Common myeloid progenitor, CD34-positive (primary cell): ENCODE results near the gene TMEM108.

Experiments used
- CTCF ChIA-PET: fragments of 350-600 bp; sonication (Branson Sonifier 250); formaldehyde crosslinking; loops from one replicate; lab custom pipeline; 2021; ENCODE audit warnings: antibody characterized with exemption; lab: Charles Lee
- POLR2A ChIA-PET: fragments of 350-600 bp; sonication (Branson Sonifier 250); formaldehyde crosslinking; loops from one replicate; lab custom pipeline; 2021; ENCODE audit warnings: antibody characterized with exemption; lab: Charles Lee
- DNase-seq, 3 donors: peaks; one replicate each; pipeline versions ENCODE4 v3.0.0 to v3.0.0-alpha.2; 2013
- H3K27ac ChIP-seq, 2 experiments: 1 replicate in 1 of 2; 2 replicates in 1 of 2; pipeline ENCODE4 v1.7.0; 2013; ENCODE audit warnings: inconsistent platforms in 2 of 2, low read length in 2 of 2, mild to moderate bottlenecking in 2 of 2, low read depth in 1 of 2, moderate library complexity in 1 of 2; ENCODE audit not compliant: severe bottlenecking in 2 of 2, insufficient read depth in 1 of 2, poor library complexity in 1 of 2
- H3K27me3 ChIP-seq, 5 experiments: replicated peaks in 2 of 5; 1 replicate in 3 of 5; 2 replicates in 2 of 5; pipeline versions ENCODE4 v1.6.1 to v1.7.0; 2013; ENCODE audit warnings: low read length in 4 of 5, mild to moderate bottlenecking in 2 of 5, moderate library complexity in 2 of 5, inconsistent platforms in 1 of 5; ENCODE audit not compliant: insufficient read depth in 5 of 5, control insufficient read depth in 4 of 5
- H3K36me3 ChIP-seq, 4 experiments: 1 replicate in 2 of 4; 2 replicates in 2 of 4; pipeline versions ENCODE4 v1.6.1 to v1.7.0; 2013; ENCODE audit warnings: low read length in 3 of 4, control low read depth in 1 of 4, mild to moderate bottlenecking in 1 of 4; ENCODE audit not compliant: control insufficient read depth in 4 of 4, insufficient read depth in 4 of 4
- H3K4me1 ChIP-seq, 4 experiments: 1 replicate in 3 of 4; 2 replicates in 1 of 4; pipeline versions ENCODE4 v1.6.1 to v1.7.1; 2013; ENCODE audit warnings: low read length in 3 of 4, mild to moderate bottlenecking in 3 of 4, control low read depth in 1 of 4, inconsistent platforms in 1 of 4, moderate library complexity in 1 of 4; ENCODE audit not compliant: control insufficient read depth in 4 of 4, insufficient read depth in 4 of 4; ENCODE audit errors: control extremely low read depth in 1 of 4
- H3K4me3 ChIP-seq, 7 experiments: 1 replicate in 4 of 7; 2 replicates in 3 of 7; pipeline versions ENCODE4 v1.5.1 to v1.7.0; 2013; ENCODE audit warnings: mild to moderate bottlenecking in 7 of 7, low read length in 6 of 7, moderate library complexity in 6 of 7, inconsistent platforms in 2 of 7, low read depth in 2 of 7, control low read depth in 1 of 7; ENCODE audit not compliant: insufficient read depth in 4 of 7, control insufficient read depth in 1 of 7; ENCODE audit errors: extremely low read depth in 1 of 7
- H3K9me3 ChIP-seq, 5 experiments: 1 replicate in 4 of 5; 2 replicates in 1 of 5; pipeline versions ENCODE4 v1.6.1 to v1.7.1; 2013; ENCODE audit warnings: low read length in 4 of 5, mild to moderate bottlenecking in 2 of 5, inconsistent platforms in 1 of 5, low read depth in 1 of 5, moderate library complexity in 1 of 5; ENCODE audit not compliant: control insufficient read depth in 4 of 5, insufficient read depth in 2 of 5; ENCODE audit errors: control extremely low read depth in 1 of 5
- WGBS: methylation state at CpG from one replicate; pipeline ENCODE4 v1.1.5; 2013; ENCODE audit not compliant: insufficient coverage; 5-methylcytosine and 5-hydroxymethylcytosine counted together

The TMEM108 gene

GRCh38 chr3:133328373-133328772 is 290.2 kb downstream of the TMEM108 start:
- H3K27ac ChIP-seq, result no peak overlapping the region
- peaks cover 2 to 18% (median 7%) of the 10 kb centered on the region in 4 experiments for H3K4me1 ChIP-seq
- no peak for DNase-seq
- no CpG with 5 or more reads among the region's 1 CpG for WGBS
- ChIA-PET POLR2A (no interaction called here), CTCF (no interaction called here)
- no peaks in the 10 kb centered on the region for H3K36me3 ChIP-seq
- H3K9me3 ChIP-seq, result peaks cover 0 to 4% (median 0%) of the 10 kb centered on the region in 5 experiments
- H3K4me3 ChIP-seq, result no peak overlapping the region
- no peaks in the 10 kb centered on the region for H3K27me3 ChIP-seq

GRCh38 chr3:133329626-133330025 is 291.4 kb downstream of the TMEM108 start:
- H3K36me3 ChIP-seq, result no peaks in the 10 kb centered on the region
- ChIA-PET CTCF (interaction anchor here (1.2 kb wide), 1 partner anchor 598 kb away, joined by 4 read pairs; no protein-coding TSS in a partner anchor), POLR2A (interaction anchor here (0.6 kb wide), 1 partner anchor 597 kb away, joined by 4 read pairs; no protein-coding TSS in a partner anchor)
- H3K4me1 ChIP-seq, result peaks cover 2 to 18% (median 7%) of the 10 kb centered on the region in 4 experiments
- H3K27ac ChIP-seq, result no peak overlapping the region
- H3K4me3 ChIP-seq, result no peak overlapping the region
- H3K27me3 ChIP-seq, result no peaks in the 10 kb centered on the region
- no peak for DNase-seq
- H3K9me3 ChIP-seq, result no peaks in the 10 kb centered on the region
- WGBS, result no CpG with 5 or more reads among the region's 1 CpG

- POLR2A ChIA-PET, result interaction anchor here (0.6 kb wide), 1 partner anchor 598 kb away, joined by 4 read pairs; no protein-coding TSS in a partner anchor
- 14% methylated on average over 1 of the region's 1 CpG for WGBS
- CTCF ChIA-PET, result interaction anchor here (1.2 kb wide), 1 partner anchor 599 kb away, joined by 4 read pairs; no protein-coding TSS in a partner anchor
- H3K9me3 ChIP-seq, result no peaks in the 10 kb centered on the region
- DNase-seq, result peak; percentile 15 to 80 (median 69)
- no peak overlapping the region for H3K27ac ChIP-seq
- no peak overlapping the region for H3K4me3 ChIP-seq
- peaks cover 2 to 18% (median 7%) of the 10 kb centered on the region in 4 experiments for H3K4me1 ChIP-seq
- no peaks in the 10 kb centered on the region for H3K36me3 ChIP-seq
- no peaks in the 10 kb centered on the region for H3K27me3 ChIP-seq
These were observed 291.9 kb downstream of the TMEM108 start for GRCh38 chr3:133330065-133330464.

- peak in 2 of 3 donors; percentile 9 to 25 for DNase-seq
- Histone ChIP-seq H3K4me1 (peaks cover 2 to 18% (median 7%) of the 10 kb centered on the region in 4 experiments), H3K9me3 (no peaks in the 10 kb centered on the region), H3K36me3 (no peaks in the 10 kb centered on the region), H3K4me3 (no peak overlapping the region), H3K27me3 (no peaks in the 10 kb centered on the region), H3K27ac (no peak overlapping the region)
- ChIA-PET POLR2A (interaction anchor here (0.6 kb wide), 1 partner anchor 598 kb away, joined by 4 read pairs; no protein-coding TSS in a partner anchor), CTCF (interaction anchor here (1.2 kb wide), 1 partner anchor 599 kb away, joined by 4 read pairs; no protein-coding TSS in a partner anchor)
These were observed 292.3 kb downstream of the TMEM108 start for GRCh38 chr3:133330522-133330921.

GRCh38 chr3:133354721-133355120 is 316.5 kb downstream of the TMEM108 start:
- H3K36me3 ChIP-seq, result no peaks in the 10 kb centered on the region
- no peaks in the 10 kb centered on the region for H3K27me3 ChIP-seq
- no peak overlapping the region for H3K27ac ChIP-seq
- WGBS, result 100% methylated on average over 1 of the region's 4 CpGs
- no peak for DNase-seq
- no peak overlapping the region for H3K4me3 ChIP-seq
- CTCF ChIA-PET, result interaction anchor here (0.7 to 1.1 kb wide), 3 partner anchors 11 to 224 kb away, joined by 3 to 4 read pairs (median 3); no protein-coding TSS in a partner anchor
- POLR2A ChIA-PET, result no interaction called here
- peaks cover 0 to 2% (median 0%) of the 10 kb centered on the region in 5 experiments for H3K9me3 ChIP-seq
- H3K4me1 ChIP-seq, result peaks cover 0 to 6% (median 4%) of the 10 kb centered on the region in 4 experiments

GRCh38 chr3:133360476-133360875 is 322.3 kb downstream of the TMEM108 start:
- WGBS, result 100% methylated on average over 2 of the region's 2 CpGs
- Histone ChIP-seq H3K27me3 (no peaks in the 10 kb centered on the region), H3K9me3 (peaks cover 0 to 2% (median 0%) of the 10 kb centered on the region in 5 experiments), H3K4me3 (no peak overlapping the region), H3K4me1 (peaks cover 0 to 6% (median 2%) of the 10 kb centered on the region in 4 experiments), H3K27ac (no peak overlapping the region), H3K36me3 (no peaks in the 10 kb centered on the region)
- ChIA-PET CTCF (interaction anchor here (1.2 kb wide), 1 partner anchor 28 kb away, joined by 3 read pairs; no protein-coding TSS in a partner anchor), POLR2A (no interaction called here)
- DNase-seq, result no peak

- Histone ChIP-seq H3K4me1 (peaks cover 0 to 5% (median 2%) of the 10 kb centered on the region in 4 experiments), H3K4me3 (no peak overlapping the region), H3K27me3 (no peaks in the 10 kb centered on the region), H3K27ac (no peak overlapping the region), H3K9me3 (peaks cover 0 to 2% (median 0%) of the 10 kb centered on the region in 5 experiments), H3K36me3 (no peaks in the 10 kb centered on the region)
- ChIA-PET POLR2A (no interaction called here), CTCF (no interaction called here)
- DNase-seq, result no peak
- WGBS, result 93% methylated on average over 2 of the region's 2 CpGs
These were observed 322.8 kb downstream of the TMEM108 start for GRCh38 chr3:133361011-133361410.
